ENCODE data around the gene NTM. TPM values are rescaled to one million over a fixed set of nuclear protein-coding genes. Genes with fewer than 3 reads are reported as not detected.

NTM gene
- polyA plus RNA-seq, 1 donor from 2014 or later, result 39.4 TPM

GRCh38 chr11:131880316-131880715, 509.9 kb downstream of the NTM start:
- TF ChIP-seq MXI1 (conservative IDR thresholded peaks at IDR 0.05; ENCODE audit: poor library complexity, severe bottlenecking) (no peak), REST (IDR thresholded peaks at IDR 0.05; ENCODE audit: borderline replicate concordance) (no peak), CTCF (IDR thresholded peaks at IDR 0.05; ENCODE audit: poor library complexity, severe bottlenecking) (no peak), POLR2AphosphoS5 (IDR thresholded peaks at IDR 0.05) (no peak), EP300 (conservative IDR thresholded peaks at IDR 0.05; ENCODE audit: poor library complexity, severe bottlenecking) (no peak), EZH2 (IDR thresholded peaks at IDR 0.05; ENCODE audit: borderline replicate concordance, insufficient read depth, low read length, poor library complexity, severe bottlenecking) (no peak), TAF1 (IDR thresholded peaks at IDR 0.05; ENCODE audit: low read depth) (no peak), SMC3 (conservative IDR thresholded peaks at IDR 0.05; ENCODE audit: poor library complexity) (no peak), RAD21 (conservative IDR thresholded peaks at IDR 0.05) (no peak)
- Histone ChIP-seq H3F3A (ENCODE audit: insufficient read depth, low read length, poor library complexity, severe bottlenecking) (no peaks in the 10 kb centered on the region), H3K27me3 (ENCODE audit: insufficient read depth, low read depth, low read length) (no peaks in the 10 kb centered on the region), H3K9ac (ENCODE audit: low read length) (no peak overlapping the region), H2AFZ (ENCODE audit: low read depth, low read length) (no peak overlapping the region), H3K27ac (ENCODE audit: low read length) (no peak overlapping the region), H3K9me2 (ENCODE audit: insufficient read depth, low read length) (no peaks in the 10 kb centered on the region), H4K20me1 (ENCODE audit: insufficient read depth) (no peaks in the 10 kb centered on the region), H3K36me3 (ENCODE audit: insufficient read depth, low read length) (no peaks in the 10 kb centered on the region), H3K4me2 (ENCODE audit: low read length) (no peak overlapping the region), H3K4me3 (ENCODE audit: low read length) (no peak overlapping the region), H3K79me2 (replicated peaks; ENCODE audit: insufficient read depth, low read length) (no peaks in the 10 kb centered on the region), H3K9me3 (ENCODE audit: low read length) (no peaks in the 10 kb centered on the region)

- Histone ChIP-seq H3K27me3 (ENCODE audit: insufficient read depth, low read depth, low read length) (no peaks in the 10 kb centered on the region), H4K20me1 (ENCODE audit: insufficient read depth) (no peaks in the 10 kb centered on the region), H3K27ac (ENCODE audit: low read length) (no peak overlapping the region), H3K4me2 (ENCODE audit: low read length) (no peak overlapping the region), H3K9me3 (ENCODE audit: low read length) (no peaks in the 10 kb centered on the region), H3K4me3 (ENCODE audit: low read length) (no peak overlapping the region), H3K9ac (ENCODE audit: low read length) (no peak overlapping the region), H2AFZ (ENCODE audit: low read depth, low read length) (no peak overlapping the region), H3K9me2 (ENCODE audit: insufficient read depth, low read length) (no peaks in the 10 kb centered on the region), H3K79me2 (replicated peaks; ENCODE audit: insufficient read depth, low read length) (no peaks in the 10 kb centered on the region), H3F3A (ENCODE audit: insufficient read depth, low read length, poor library complexity, severe bottlenecking) (no peaks in the 10 kb centered on the region), H3K36me3 (ENCODE audit: insufficient read depth, low read length) (no peaks in the 10 kb centered on the region)
- TF ChIP-seq SMC3 (conservative IDR thresholded peaks at IDR 0.05; ENCODE audit: poor library complexity), result no peak
- TF ChIP-seq REST (IDR thresholded peaks at IDR 0.05; ENCODE audit: borderline replicate concordance), result no peak
- TF ChIP-seq RAD21 (conservative IDR thresholded peaks at IDR 0.05), result no peak
- no peak for TF ChIP-seq EP300 (conservative IDR thresholded peaks at IDR 0.05; ENCODE audit: poor library complexity, severe bottlenecking)
- TF ChIP-seq CTCF (IDR thresholded peaks at IDR 0.05; ENCODE audit: poor library complexity, severe bottlenecking), result no peak
- TF ChIP-seq MXI1 (conservative IDR thresholded peaks at IDR 0.05; ENCODE audit: poor library complexity, severe bottlenecking), result no peak
- TF ChIP-seq EZH2 (IDR thresholded peaks at IDR 0.05; ENCODE audit: borderline replicate concordance, insufficient read depth, low read length, poor library complexity, severe bottlenecking), result no peak
These were observed 510.6 kb downstream of the NTM start for GRCh38 chr11:131880976-131881375.

Measured in neural cell (in vitro differentiated cells).